Heart right ventricle (tissue), 16 donors: ENCODE data around the gene SKAP2. TPM values are rescaled to one million over a fixed set of nuclear protein-coding genes. Genes with fewer than 3 reads are reported as not detected.

Source experiments
- ATAC-seq, 8 donors: fragments of 200-7000 bp; cut with Tn5 transposase; one replicate each; pipeline ENCODE4 v1.9.1; 2020; ENCODE audit warnings: mild to moderate bottlenecking in 8 of 8, moderate library complexity in 8 of 8, moderate number of reproducible peaks in 1 of 8
- DNase-seq, 2 donors: peaks; one replicate each; pipeline ENCODE4 v3.0.0-alpha.2; 2020
- H3K27ac ChIP-seq, 10 donors: fragments of 200-600 bp; sonication (generic) in 2 of 10; one replicate each; pipeline versions ENCODE4 v1.5.0 to v1.8.0; 2020 to 2022; ENCODE audit warnings: mild to moderate bottlenecking in 3 of 10
- H3K27me3 ChIP-seq, 7 donors: fragments of 200-600 bp; one replicate each; pipeline ENCODE4 v1.8.0; 2021 to 2022; ENCODE audit warnings: mild to moderate bottlenecking in 2 of 7
- H3K36me3 ChIP-seq, 9 donors: fragments of 200-600 bp; sonication (generic) in 1 of 9; one replicate each; pipeline versions ENCODE4 v1.5.0 to v1.8.0; 2020 to 2022; ENCODE audit warnings: mild to moderate bottlenecking in 2 of 9
- H3K4me1 ChIP-seq, 9 donors: fragments of 200-600 bp; sonication (generic) in 1 of 9; one replicate each; pipeline versions ENCODE4 v1.5.0 to v1.8.0; 2020 to 2022; ENCODE audit warnings: mild to moderate bottlenecking in 4 of 9
- H3K4me3 ChIP-seq, 10 donors: fragments of 200-600 bp; sonication (generic) in 2 of 10; one replicate each; pipeline versions ENCODE4 v1.5.0 to v1.8.0; 2020 to 2022; ENCODE audit warnings: mild to moderate bottlenecking in 7 of 10, moderate library complexity in 2 of 10
- H3K9me3 ChIP-seq, 11 donors: fragments of 200-600 bp in 10 of 11; sonication (generic) in 2 of 11; one replicate each; pipeline versions ENCODE4 v1.5.0 to v1.8.0; 2013 to 2022; ENCODE audit warnings: mild to moderate bottlenecking in 2 of 11, control low read depth in 1 of 11, moderate library complexity in 1 of 11
- WGBS, 2 donors: extraction: QIAGEN DNeasy Blood & Tissue Kit; methylation state at CpG; one replicate each; pipeline ENCODE4 v1.1.7; 2013; ENCODE audit warnings: inconsistent platforms in 1 of 2; 5-methylcytosine and 5-hydroxymethylcytosine counted together
- intact Hi-C, 10 donors: fragments of 100-400 bp; cut with DNase I; formaldehyde crosslinking; loops; one replicate each; pipeline versions ENCODE4 v1.11.1 to v1.14.2; 2022
- polyA plus RNA-seq, 2 donors: library from polyadenylated mRNA; stranded (reverse); fragments of 200-250 nt; gene quantifications; one replicate each; pipeline ENCODE4 v1.2.3, GENCODE V29; 2013
- total RNA-seq, 10 donors: library from RNA; stranded (reverse); fragmentation: NEBNext Ultra II Directional in 3 of 10; extraction: Animal tissue kit (Norgen Biotek cat#: 25700) in 3 of 10; gene quantifications; one replicate each; pipeline versions ENCODE4 v1.2.1 to v1.2.4, GENCODE V29; 2021 to 2023
- TF ChIP-seq, protein P1 (sequence below), 9 donors: fragments of 200-600 bp; sonication (generic) in 2 of 9; IDR thresholded peaks; one replicate each; pipeline versions ENCODE4 v1.5.0 to v1.8.0; 2021 to 2022; ENCODE audit warnings: antibody characterized with exemption in 9 of 9, mild to moderate bottlenecking in 5 of 9, moderate library complexity in 1 of 9
- donor health status: Arrhythmogenic right ventricular cardiomyopathy.
- donor health status: ischemic (EF 13 %, LVEDD 7.1; RV severe dilation, severe dysfunction).
- donor health status: healthy with polysubstance abuse.
- donor health status: DM: no; HTN: yes; CAD: no.
- donor health status: DM: no; HTN: no; CAD: no.
- donor health status: ischemic (EF 25% LVEDD 6.9; RV normal size, moderate dysfunction).
- donor health status: ischemic (EF 25% LVEDD 5.7; RV mildly dilated, moderate dysfunction).
- donor health status: healthy.
- donor health status: DM: yes; HTN: yes; CAD: no.
- donor health status: Ischemic cardiomyopathy.
- donor health status: ischemic (EF 35%, LVEDD 5.7; RV mildly dilated, moderate dysfunction).
- donor health status: nonischemic (EF 11% LVEDD 7.7; RV severe dilation, severe dysfunction).
- donor health status: DM: yes; HTN: yes; CAD: no.
- donor health status: PGD.
- donor health status: ischemic (EF 29% LVEDD 5.4; RV normal size, mild dysfunction).
- donor health status: nonischemic (EF 23%, LVEDD 6.1; RV moderate dilation, normal function).

Gene SKAP2
- total and polyA plus RNA-seq, 12 donors: 1.9 to 12.3 (median 4.6) TPM

- TF ChIP-seq, protein P1, sequence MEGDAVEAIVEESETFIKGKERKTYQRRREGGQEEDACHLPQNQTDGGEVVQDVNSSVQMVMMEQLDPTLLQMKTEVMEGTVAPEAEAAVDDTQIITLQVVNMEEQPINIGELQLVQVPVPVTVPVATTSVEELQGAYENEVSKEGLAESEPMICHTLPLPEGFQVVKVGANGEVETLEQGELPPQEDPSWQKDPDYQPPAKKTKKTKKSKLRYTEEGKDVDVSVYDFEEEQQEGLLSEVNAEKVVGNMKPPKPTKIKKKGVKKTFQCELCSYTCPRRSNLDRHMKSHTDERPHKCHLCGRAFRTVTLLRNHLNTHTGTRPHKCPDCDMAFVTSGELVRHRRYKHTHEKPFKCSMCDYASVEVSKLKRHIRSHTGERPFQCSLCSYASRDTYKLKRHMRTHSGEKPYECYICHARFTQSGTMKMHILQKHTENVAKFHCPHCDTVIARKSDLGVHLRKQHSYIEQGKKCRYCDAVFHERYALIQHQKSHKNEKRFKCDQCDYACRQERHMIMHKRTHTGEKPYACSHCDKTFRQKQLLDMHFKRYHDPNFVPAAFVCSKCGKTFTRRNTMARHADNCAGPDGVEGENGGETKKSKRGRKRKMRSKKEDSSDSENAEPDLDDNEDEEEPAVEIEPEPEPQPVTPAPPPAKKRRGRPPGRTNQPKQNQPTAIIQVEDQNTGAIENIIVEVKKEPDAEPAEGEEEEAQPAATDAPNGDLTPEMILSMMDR (IDR thresholded peaks at IDR 0.05): no peak
- Histone ChIP-seq H3K27me3 (peaks cover 0 to 49% (median 9%) of the 10 kb centered on the region in 7 donors), H3K36me3 (no peaks in the 10 kb centered on the region), H3K4me1 (no peaks in the 10 kb centered on the region), H3K27ac (no peak overlapping the region), H3K9me3 (no peaks in the 10 kb centered on the region), H3K4me3 (no peak overlapping the region)
- ATAC-seq: no peak
- DNase-seq: no peak
- WGBS, 2 donors: 75 to 80% methylated on average over 14 of the region's 14 CpGs
- intact Hi-C loops: no loop called here
Observed at GRCh38 chr7:26630941-26631580, 233.3 kb downstream of the SKAP2 start.

DNA sequence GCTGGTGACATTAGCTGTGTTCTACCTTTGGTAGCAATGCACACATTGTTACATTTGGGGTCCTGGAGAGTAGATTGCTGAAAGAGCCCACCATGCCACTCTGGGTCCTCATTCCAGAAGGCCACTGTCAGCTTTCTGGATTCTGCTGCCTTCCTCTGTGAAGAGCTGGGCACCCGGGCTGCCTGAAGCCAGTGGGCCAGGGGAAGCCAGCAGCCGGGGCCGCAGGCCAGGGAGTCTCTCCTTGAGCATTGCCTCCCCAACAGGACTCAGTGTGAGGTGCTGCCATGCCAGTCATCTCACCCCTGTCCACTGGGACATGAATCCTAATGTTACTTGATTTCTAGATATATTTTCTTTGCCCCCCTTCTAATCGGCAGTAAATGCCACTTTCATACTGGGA is 234.0 kb downstream of the SKAP2 start:
- 93 to 98% methylated on average over 4 of the region's 4 CpGs for WGBS, 2 donors

DNA sequence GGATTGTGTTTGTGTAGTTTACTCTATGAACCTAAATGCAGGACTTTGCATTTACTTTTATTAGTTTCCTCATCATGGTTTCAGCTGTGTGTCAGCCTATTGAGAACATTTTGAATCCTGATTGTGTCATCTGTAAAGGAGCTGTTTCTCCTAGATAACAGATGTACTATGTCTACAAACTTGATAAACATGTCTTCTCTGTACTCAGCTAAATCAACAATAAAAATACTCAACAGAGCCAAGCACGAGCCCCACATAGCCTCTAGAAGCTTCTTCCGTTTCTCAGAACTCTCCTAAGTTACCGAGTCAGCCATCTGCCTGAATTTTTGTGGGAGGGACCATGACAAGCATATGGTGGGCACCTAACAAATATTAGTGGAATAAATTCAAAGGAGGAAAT is 234.7 kb downstream of the SKAP2 start:
- Histone ChIP-seq H3K4me3 (no peak overlapping the region), H3K4me1 (no peaks in the 10 kb centered on the region), H3K36me3 (no peaks in the 10 kb centered on the region), H3K9me3 (no peaks in the 10 kb centered on the region), H3K27ac (no peak overlapping the region), H3K27me3 (peaks cover 0 to 58% (median 11%) of the 10 kb centered on the region in 7 donors)
- TF ChIP-seq, protein P1 (IDR thresholded peaks at IDR 0.05): no peak
- DNase-seq (no peak), ATAC-seq (no peak)
- WGBS, 2 donors: 59 to 72% methylated on average over 3 of the region's 3 CpGs
- intact Hi-C loops: no loop called here

More for the DNA sequence above, 234.0 kb downstream of the SKAP2 start:
- Histone ChIP-seq H3K9me3 (no peaks in the 10 kb centered on the region), H3K4me1 (no peaks in the 10 kb centered on the region), H3K27me3 (peaks cover 0 to 52% (median 11%) of the 10 kb centered on the region in 7 donors), H3K27ac (no peak overlapping the region), H3K4me3 (no peak overlapping the region), H3K36me3 (no peaks in the 10 kb centered on the region)
- ATAC-seq: no peak
- intact Hi-C loops: no loop called here
- TF ChIP-seq, protein P1 (IDR thresholded peaks at IDR 0.05): no peak
- DNase-seq: no peak

DNA sequence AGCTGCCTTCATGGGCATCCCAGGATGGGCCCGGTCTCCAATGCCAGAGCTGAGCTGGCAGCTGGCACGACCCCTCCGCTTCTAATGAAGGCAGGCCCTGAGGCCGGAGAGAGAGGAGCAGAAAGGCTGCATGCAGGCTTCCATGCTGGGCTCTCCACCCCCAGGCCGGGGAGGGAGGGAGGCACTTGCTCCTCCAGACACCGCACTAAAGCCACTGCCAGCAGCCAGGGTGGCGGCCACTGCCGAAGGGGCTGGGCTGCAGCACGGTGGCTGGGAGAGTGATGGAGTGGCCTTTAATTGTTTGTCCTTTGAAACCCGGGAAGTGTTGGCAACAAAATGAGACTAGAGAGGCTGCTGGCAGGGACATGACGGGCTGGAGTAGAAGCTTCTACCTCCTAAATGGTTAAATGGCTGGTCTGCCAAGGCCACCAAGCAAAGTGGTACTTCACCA is 236.5 kb downstream of the SKAP2 start:
- intact Hi-C loops: no loop called here
- TF ChIP-seq, protein P1 (IDR thresholded peaks at IDR 0.05): no peak

More for the DNA sequence above, 236.5 kb downstream of the SKAP2 start:
- Histone ChIP-seq H3K4me1 (no peaks in the 10 kb centered on the region), H3K27ac (no peak overlapping the region), H3K4me3 (no peak overlapping the region), H3K9me3 (no peaks in the 10 kb centered on the region), H3K27me3 (peaks cover 0 to 70% (median 9%) of the 10 kb centered on the region in 7 donors), H3K36me3 (no peaks in the 10 kb centered on the region)
- peak in 4 of 8 donors; percentile 26 to 84 (median 71) for ATAC-seq
- no peak for DNase-seq
- WGBS, 2 donors: 45 to 59% methylated on average over 11 of the region's 11 CpGs
